ENCODE results near the gene SH2D6.
"Not testable (repeated sequence)": the region's sequence is repeated elsewhere in the genome, so short reads cannot be mapped to it uniquely, and the experiment has no call there.

SH2D6 gene

GRCh38 chr2:85418132-85419008 lies at the start of gene SH2D6:
TSS of gene SH2D6 (plus strand) at chr2:85418714. CDS start at chr2:85429466, 10,752 bp downstream.
- peak; percentile 64 to 85 (median 72) for DNase-seq (ENCODE audit: low read depth in 3 of 3)

GRCh38 chr2:85368921-85369320 lies 49.6 kb upstream of the SH2D6 start:
- no peak for DNase-seq (ENCODE audit: low read depth in 3 of 3)

- no peak for DNase-seq (ENCODE audit: low read depth in 3 of 3)
Measured at GRCh38 chr2:85369500-85369899, 49.0 kb upstream of the SH2D6 start.

GRCh38 chr2:85371045-85371444 lies 47.5 kb upstream of the SH2D6 start:
- DNase-seq (ENCODE audit: low read depth in 3 of 3): no peak

GRCh38 chr2:85376291-85377065 lies 42.0 kb upstream of the SH2D6 start:
- no peak for DNase-seq (ENCODE audit: low read depth in 3 of 3)

- no peak for DNase-seq (ENCODE audit: low read depth in 3 of 3)
Measured at GRCh38 chr2:85377083-85377482, 41.4 kb upstream of the SH2D6 start.

- DNase-seq (ENCODE audit: low read depth in 3 of 3): no peak
Measured at GRCh38 chr2:85378257-85378656, 40.3 kb upstream of the SH2D6 start.

GRCh38 chr2:85380048-85380447 lies 38.5 kb upstream of the SH2D6 start:
- DNase-seq (ENCODE audit: low read depth in 3 of 3): no peak

- DNase-seq (ENCODE audit: low read depth in 3 of 3): not testable (repeated sequence)
Measured at GRCh38 chr2:85383151-85383550, 35.4 kb upstream of the SH2D6 start.

- DNase-seq (ENCODE audit: low read depth in 3 of 3): no peak
Measured at GRCh38 chr2:85383850-85384249, 34.7 kb upstream of the SH2D6 start.

GRCh38 chr2:85385746-85386145 lies 32.8 kb upstream of the SH2D6 start:
- no peak for DNase-seq (ENCODE audit: low read depth in 3 of 3)

- no peak for DNase-seq (ENCODE audit: low read depth in 3 of 3)
Measured at GRCh38 chr2:85387754-85388153, 30.8 kb upstream of the SH2D6 start.

- DNase-seq (ENCODE audit: low read depth in 3 of 3): no peak
Measured at GRCh38 chr2:85388878-85389538, 29.5 kb upstream of the SH2D6 start.

- peak; percentile 39 to 67 (median 45) for DNase-seq (ENCODE audit: low read depth in 3 of 3)
Measured at GRCh38 chr2:85390941-85391669, 27.4 kb upstream of the SH2D6 start.

- DNase-seq (ENCODE audit: low read depth in 3 of 3): no peak
Measured at GRCh38 chr2:85393836-85394235, 24.7 kb upstream of the SH2D6 start.

GRCh38 chr2:85394261-85394681 lies 24.2 kb upstream of the SH2D6 start:
- no peak for DNase-seq (ENCODE audit: low read depth in 3 of 3)

GRCh38 chr2:85394976-85395375 lies 23.5 kb upstream of the SH2D6 start:
- DNase-seq (ENCODE audit: low read depth in 3 of 3): no peak

- no peak for DNase-seq (ENCODE audit: low read depth in 3 of 3)
Measured at GRCh38 chr2:85395912-85396475, 22.5 kb upstream of the SH2D6 start.

GRCh38 chr2:85396531-85397470 lies 21.7 kb upstream of the SH2D6 start:
- no peak for DNase-seq (ENCODE audit: low read depth in 3 of 3)

GRCh38 chr2:85397925-85398331 lies 20.6 kb upstream of the SH2D6 start:
- no peak for DNase-seq (ENCODE audit: low read depth in 3 of 3)

All from stimulated activated CD4-positive, alpha-beta T cell treated with anti-CD3 and anti-CD28 coated beads, TNF-alpha, amount 100 ng/mL, for 24 hours (primary cell).